Panc1 (cell line): ENCODE results near the gene SPTBN4. TPM values are rescaled to one million over a fixed set of nuclear protein-coding genes. Genes with fewer than 3 reads are reported as not detected.

Source experiments
- ATAC-seq: fragments of 200-7000 bp; cut with Tn5 transposase; 2 replicates; pipeline ENCODE4 v1.9.1; 2020; ENCODE audit warnings: mild to moderate bottlenecking, moderate library complexity
- BruUV-seq: library from RNA; stranded (reverse); fragments of 400-500 nt; replicated peaks from 2 replicates; lab custom pipeline; 2021; lab: Mats Ljungman, UMichigan
- CTCF ChIA-PET: fragments of 300-600 bp; sonication (Branson Sonifier 250); formaldehyde crosslinking; loops from one replicate; lab custom pipeline; 2022; ENCODE audit warnings: antibody characterized with exemption; lab: Charles Lee
- POLR2A ChIA-PET: fragments of 300-600 bp; sonication (Branson Sonifier 250); formaldehyde crosslinking; loops from one replicate; lab custom pipeline; 2022; ENCODE audit warnings: antibody characterized with exemption; lab: Charles Lee
- DNase-seq: peaks from one replicate; pipeline ENCODE4 v3.0.0-alpha.2; 2010; ENCODE audit warnings: low read depth, low spot score
- H3K27ac ChIP-seq: 2 replicates; pipeline ENCODE4 v1.5.1; 2011; ENCODE audit warnings: mild to moderate bottlenecking, low read length, inconsistent platforms
- H3K27me3 ChIP-seq: fragments of 200-500 bp; sonication (Bioruptor generic); 2 replicates; pipeline ENCODE4 v1.6.0; 2014; ENCODE audit warnings: low read length, inconsistent platforms; ENCODE audit not compliant: control insufficient read depth, insufficient read depth
- H3K36me3 ChIP-seq: fragments of 200-500 bp; sonication (Bioruptor generic); 2 replicates; pipeline ENCODE4 v1.5.1; 2014; ENCODE audit warnings: inconsistent platforms, mild to moderate bottlenecking, low read length, moderate library complexity; ENCODE audit not compliant: control insufficient read depth, insufficient read depth
- H3K4me1 ChIP-seq: 2 replicates; pipeline ENCODE4 v1.5.1; 2011; ENCODE audit warnings: inconsistent platforms, mild to moderate bottlenecking, low read length, moderate library complexity; ENCODE audit not compliant: control insufficient read depth, insufficient read depth
- H3K4me3 ChIP-seq, 2 experiments: 2 replicates each; pipeline ENCODE4 v1.5.1; 2011 to 2012; ENCODE audit warnings: low read depth in 2 of 2, low read length in 2 of 2, mild to moderate bottlenecking in 2 of 2, inconsistent platforms in 1 of 2, moderate library complexity in 1 of 2
- H3K9me3 ChIP-seq: fragments of 200-500 bp; sonication (Bioruptor generic); 2 replicates; pipeline ENCODE4 v1.5.1; 2014; ENCODE audit warnings: low read depth, mild to moderate bottlenecking, inconsistent platforms, low read length, moderate library complexity; ENCODE audit not compliant: control insufficient read depth, insufficient read depth
- POLR2AphosphoS5 ChIP-seq: IDR thresholded peaks from 2 replicates; pipeline ENCODE4 v1.6.1; 2012; ENCODE audit warnings: mild to moderate bottlenecking, low read depth, low read length, moderate library complexity
- SIN3A ChIP-seq: IDR thresholded peaks from 2 replicates; pipeline ENCODE4 v1.6.1; 2012; ENCODE audit warnings: low read depth, mild to moderate bottlenecking, low read length, moderate library complexity, borderline replicate concordance; ENCODE audit not compliant: insufficient read depth
- TCF7L2 ChIP-seq: IDR thresholded peaks from 2 replicates; pipeline ENCODE4 v1.6.1; 2011; ENCODE audit warnings: mild to moderate bottlenecking, low read depth, low read length, inconsistent platforms
- in situ Hi-C: cut with HindIII; loops from 2 replicates; pipeline ENCODE4 v1.10.0; 2016; ENCODE audit warnings: low sequenced_read_pairs, low pct_unique_long_range_greater_than_20kb
- intact Hi-C: fragments of 100-400 bp; cut with micrococcal nuclease; formaldehyde crosslinking; loops from one replicate; pipeline ENCODE4 v1.10.0; 2022; ENCODE audit not compliant: unreplicated experiment
- total RNA-seq: library from RNA; stranded (reverse); gene quantifications from one replicate; pipeline ENCODE4 v1.2.1, GENCODE V29; 2021; ENCODE audit not compliant: unreplicated experiment
- TF ChIP-seq, protein P1 (sequence below): fragments of 450-650 bp; IDR thresholded peaks from 2 replicates; pipeline ENCODE4 v1.5.1; 2017; ENCODE audit warnings: mild to moderate bottlenecking
- TF ChIP-seq, protein P2 (sequence below), 2 experiments: IDR thresholded peaks; 2 replicates each; pipeline ENCODE4 v1.6.1; 2011 to 2012; ENCODE audit warnings: low read depth in 2 of 2, control low read depth in 1 of 2, low read length in 1 of 2, mild to moderate bottlenecking in 1 of 2, moderate library complexity in 1 of 2; ENCODE audit not compliant: insufficient read depth in 1 of 2

The SPTBN4 gene
- total RNA-seq, 1 experiment from 2014 or later, result 1.2 TPM

DNA sequence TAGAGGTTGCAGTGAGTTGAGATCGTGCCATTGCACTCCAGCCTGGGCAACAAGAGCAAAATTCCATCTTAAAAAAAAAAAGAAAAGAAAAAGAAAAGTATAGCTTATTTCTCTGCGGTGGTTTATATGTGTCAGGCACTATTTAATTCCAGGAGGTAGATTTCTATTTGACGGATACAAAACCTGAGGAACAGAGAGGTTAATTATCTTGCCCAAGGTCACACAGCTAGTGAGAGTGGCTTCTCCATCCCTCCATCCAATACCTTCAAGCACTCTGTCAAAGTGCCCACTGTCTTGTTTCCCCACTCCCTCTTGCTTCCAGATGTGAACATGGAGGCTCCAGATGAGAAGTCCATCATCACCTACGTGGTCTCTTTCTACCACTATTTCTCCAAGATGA, 34.8 kb downstream of the SPTBN4 start:
- H3K4me3 ChIP-seq, result no peak overlapping the region
- DNase-seq, result no peak
- no peaks in the 10 kb centered on the region for H3K36me3 ChIP-seq
- ATAC-seq, result no peak
- CTCF ChIA-PET, result no interaction called here
- no TSS peak for BruUV-seq
- H3K27me3 ChIP-seq, result no peaks in the 10 kb centered on the region
- no peaks in the 10 kb centered on the region for H3K9me3 ChIP-seq
- no peaks in the 10 kb centered on the region for H3K4me1 ChIP-seq
- intact Hi-C loops, result no loop called here
- POLR2A ChIA-PET, result no interaction called here
- in situ Hi-C loops, result no loop called here
- H3K27ac ChIP-seq, result no peak overlapping the region
- TF ChIP-seq SIN3A, result no peak
- TF ChIP-seq POLR2AphosphoS5, result no peak
- TF ChIP-seq, protein P1, sequence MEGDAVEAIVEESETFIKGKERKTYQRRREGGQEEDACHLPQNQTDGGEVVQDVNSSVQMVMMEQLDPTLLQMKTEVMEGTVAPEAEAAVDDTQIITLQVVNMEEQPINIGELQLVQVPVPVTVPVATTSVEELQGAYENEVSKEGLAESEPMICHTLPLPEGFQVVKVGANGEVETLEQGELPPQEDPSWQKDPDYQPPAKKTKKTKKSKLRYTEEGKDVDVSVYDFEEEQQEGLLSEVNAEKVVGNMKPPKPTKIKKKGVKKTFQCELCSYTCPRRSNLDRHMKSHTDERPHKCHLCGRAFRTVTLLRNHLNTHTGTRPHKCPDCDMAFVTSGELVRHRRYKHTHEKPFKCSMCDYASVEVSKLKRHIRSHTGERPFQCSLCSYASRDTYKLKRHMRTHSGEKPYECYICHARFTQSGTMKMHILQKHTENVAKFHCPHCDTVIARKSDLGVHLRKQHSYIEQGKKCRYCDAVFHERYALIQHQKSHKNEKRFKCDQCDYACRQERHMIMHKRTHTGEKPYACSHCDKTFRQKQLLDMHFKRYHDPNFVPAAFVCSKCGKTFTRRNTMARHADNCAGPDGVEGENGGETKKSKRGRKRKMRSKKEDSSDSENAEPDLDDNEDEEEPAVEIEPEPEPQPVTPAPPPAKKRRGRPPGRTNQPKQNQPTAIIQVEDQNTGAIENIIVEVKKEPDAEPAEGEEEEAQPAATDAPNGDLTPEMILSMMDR, result no peak
- no peak for TF ChIP-seq TCF7L2
- TF ChIP-seq, protein P2, sequence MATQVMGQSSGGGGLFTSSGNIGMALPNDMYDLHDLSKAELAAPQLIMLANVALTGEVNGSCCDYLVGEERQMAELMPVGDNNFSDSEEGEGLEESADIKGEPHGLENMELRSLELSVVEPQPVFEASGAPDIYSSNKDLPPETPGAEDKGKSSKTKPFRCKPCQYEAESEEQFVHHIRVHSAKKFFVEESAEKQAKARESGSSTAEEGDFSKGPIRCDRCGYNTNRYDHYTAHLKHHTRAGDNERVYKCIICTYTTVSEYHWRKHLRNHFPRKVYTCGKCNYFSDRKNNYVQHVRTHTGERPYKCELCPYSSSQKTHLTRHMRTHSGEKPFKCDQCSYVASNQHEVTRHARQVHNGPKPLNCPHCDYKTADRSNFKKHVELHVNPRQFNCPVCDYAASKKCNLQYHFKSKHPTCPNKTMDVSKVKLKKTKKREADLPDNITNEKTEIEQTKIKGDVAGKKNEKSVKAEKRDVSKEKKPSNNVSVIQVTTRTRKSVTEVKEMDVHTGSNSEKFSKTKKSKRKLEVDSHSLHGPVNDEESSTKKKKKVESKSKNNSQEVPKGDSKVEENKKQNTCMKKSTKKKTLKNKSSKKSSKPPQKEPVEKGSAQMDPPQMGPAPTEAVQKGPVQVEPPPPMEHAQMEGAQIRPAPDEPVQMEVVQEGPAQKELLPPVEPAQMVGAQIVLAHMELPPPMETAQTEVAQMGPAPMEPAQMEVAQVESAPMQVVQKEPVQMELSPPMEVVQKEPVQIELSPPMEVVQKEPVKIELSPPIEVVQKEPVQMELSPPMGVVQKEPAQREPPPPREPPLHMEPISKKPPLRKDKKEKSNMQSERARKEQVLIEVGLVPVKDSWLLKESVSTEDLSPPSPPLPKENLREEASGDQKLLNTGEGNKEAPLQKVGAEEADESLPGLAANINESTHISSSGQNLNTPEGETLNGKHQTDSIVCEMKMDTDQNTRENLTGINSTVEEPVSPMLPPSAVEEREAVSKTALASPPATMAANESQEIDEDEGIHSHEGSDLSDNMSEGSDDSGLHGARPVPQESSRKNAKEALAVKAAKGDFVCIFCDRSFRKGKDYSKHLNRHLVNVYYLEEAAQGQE (IDR thresholded peaks at IDR 0.05; ENCODE audit: insufficient read depth in 1 of 2, low read depth in 2 of 2, low read length in 1 of 2), result no peak

DNA sequence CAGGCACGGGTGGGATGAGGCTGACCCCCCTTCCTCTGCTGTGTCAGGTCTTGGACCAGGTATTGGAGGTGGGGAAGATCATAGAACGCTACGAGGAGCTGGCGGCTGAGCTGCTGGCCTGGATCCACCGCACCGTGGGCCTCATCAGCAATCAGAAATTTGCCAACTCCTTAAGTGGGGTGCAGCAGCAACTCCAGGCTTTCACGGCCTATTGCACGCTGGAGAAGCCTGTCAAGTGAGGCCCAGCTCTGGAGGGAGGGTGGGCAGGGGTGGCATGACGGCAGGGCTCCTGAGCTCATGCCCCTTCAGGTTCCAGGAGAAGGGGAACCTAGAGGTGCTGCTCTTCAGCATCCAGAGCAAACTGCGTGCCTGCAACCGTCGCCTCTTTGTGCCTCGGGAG, 35.3 kb downstream of the SPTBN4 start:
- no peak overlapping the region for H3K4me3 ChIP-seq
- CTCF ChIA-PET, result interaction anchor here (0.7 kb wide), 1 partner anchor 16 kb away, joined by 3 read pairs; no protein-coding TSS in a partner anchor
- no peaks in the 10 kb centered on the region for H3K36me3 ChIP-seq
- H3K27me3 ChIP-seq, result no peaks in the 10 kb centered on the region
- ATAC-seq (no peak), DNase-seq (no peak)
- TF ChIP-seq POLR2AphosphoS5, result no peak
- no peak for TF ChIP-seq SIN3A
- TF ChIP-seq, protein P1, result no peak
- TF ChIP-seq TCF7L2, result no peak
- TF ChIP-seq, protein P2 (IDR thresholded peaks at IDR 0.05; ENCODE audit: insufficient read depth in 1 of 2, low read depth in 2 of 2, low read length in 1 of 2), result no peak
- in situ Hi-C loops, result no loop called here
- H3K27ac ChIP-seq, result no peak overlapping the region
- no peaks in the 10 kb centered on the region for H3K9me3 ChIP-seq
- BruUV-seq, result no TSS peak
- POLR2A ChIA-PET, result no interaction called here
- intact Hi-C loops, result no loop called here
- no peaks in the 10 kb centered on the region for H3K4me1 ChIP-seq
